Measurements from ENCODE around the gene PHTF2.
A peak's percentile ranks its signal among the peaks of the same experiment; 100 is the strongest.

The PHTF2 gene

DNA sequence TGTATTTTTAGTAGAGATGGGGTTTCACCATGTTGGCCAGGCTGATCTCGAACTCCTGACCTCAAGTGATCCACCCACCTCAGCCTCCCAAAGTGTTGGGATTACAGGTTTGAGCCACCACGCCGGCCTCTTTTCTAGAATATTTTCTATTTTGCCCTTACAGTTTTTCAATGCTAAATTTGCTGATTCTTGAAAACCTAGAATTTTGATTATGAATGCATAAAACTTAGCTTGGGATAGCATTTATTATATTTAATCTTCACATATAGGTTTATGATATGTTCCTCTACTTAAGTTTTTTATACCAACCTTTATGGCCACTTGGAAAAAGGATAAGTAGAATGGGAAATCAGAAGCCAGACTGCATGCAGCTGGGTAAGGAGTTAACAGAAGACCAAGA is 2.5 kb upstream of the PHTF2 start:
- DNase-seq = no peak

DNA sequence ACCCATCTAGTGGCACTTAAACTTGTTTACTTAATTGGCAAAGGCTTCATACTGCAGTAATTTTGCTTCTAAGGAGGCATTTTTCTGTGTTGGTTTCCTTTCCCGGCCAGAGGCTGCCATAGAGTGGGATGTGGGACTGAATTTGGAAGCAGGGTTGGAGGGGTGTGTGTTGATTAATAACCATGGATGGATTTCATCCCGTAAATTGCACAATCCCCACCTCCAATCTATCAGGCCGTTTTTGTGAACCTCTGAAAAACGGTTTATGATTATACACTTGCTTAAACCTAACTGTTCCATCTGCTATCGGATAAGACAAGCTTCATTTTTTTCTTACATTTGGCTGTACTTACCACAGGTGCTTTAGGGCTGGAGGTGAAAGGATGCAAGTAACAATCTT is 1.6 kb upstream of the PHTF2 start:
- no peak for DNase-seq

DNA sequence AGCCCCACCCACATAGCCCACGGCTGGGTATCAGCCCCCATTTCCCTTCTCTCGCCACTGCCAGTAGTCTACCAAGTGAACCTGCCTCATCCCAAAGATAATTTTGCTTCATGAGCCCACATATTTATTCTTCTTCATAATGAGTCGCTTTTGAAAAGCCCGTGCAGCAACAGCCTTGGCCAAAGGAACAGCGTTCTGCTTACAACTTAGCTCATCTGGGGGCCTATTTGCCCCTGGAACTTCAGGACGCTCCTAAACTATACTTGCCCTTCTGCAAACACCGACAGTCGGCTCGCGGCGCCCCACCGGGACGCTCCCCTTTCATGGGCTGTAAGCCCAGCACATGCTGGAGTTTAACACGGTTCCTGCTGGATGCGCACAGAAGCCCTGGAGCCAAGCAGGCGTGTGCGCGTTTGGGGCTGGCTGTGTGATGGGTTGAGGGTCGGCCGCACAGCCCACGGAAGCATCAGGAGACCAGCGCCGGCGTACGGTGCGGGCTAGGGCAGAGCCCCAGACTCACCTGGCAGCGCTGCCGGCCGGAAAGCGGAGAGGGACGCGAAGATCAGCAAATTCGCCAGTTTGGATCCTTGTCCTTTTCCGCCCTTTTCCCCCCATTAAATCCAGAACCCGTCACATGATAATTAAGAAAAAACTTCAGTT is 709 bp upstream of the PHTF2 start:
- no peak for DNase-seq

DNA sequence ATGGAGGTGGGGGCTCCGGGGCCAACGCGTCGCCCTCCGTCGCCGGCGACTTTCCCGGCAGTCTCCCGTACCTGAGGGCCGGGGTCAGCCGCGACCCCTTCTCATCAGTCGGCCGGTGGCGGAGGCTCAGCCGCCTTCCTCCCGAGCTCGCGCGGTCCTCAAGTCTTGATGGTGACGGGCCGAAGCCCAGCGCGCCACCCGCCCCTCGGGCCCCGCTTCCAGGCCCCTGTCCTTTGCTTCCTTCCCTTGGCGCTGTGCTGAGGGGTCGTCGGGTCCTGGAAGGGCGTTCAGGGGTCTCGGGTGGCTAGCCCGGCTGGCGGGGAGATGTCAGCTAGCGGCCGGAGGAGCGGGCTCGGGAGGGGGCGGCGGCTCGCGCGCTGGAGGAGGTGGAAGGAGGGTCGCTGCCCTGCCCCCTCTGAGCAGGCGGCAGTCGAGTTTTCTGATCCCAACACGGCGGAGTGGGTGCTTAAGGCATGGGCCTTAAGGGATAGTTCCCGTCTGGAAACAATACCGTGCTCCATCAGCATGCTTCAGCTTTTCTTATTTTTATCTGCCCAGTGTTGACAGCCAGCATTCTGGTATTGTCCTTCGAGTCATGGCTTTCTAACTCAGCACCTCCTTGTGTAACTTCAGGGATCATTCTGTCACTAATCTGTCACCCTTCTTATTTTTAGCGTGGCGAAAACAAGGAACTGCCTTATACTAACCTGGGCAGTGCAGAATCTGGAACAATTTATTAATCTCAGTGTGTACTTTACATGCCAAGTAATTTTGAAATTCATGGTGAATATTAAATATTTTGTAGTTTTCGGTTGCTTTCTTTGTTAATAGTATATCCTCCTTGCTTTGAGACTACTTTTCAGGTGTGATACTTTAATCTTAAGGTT is 748 bp downstream of the PHTF2 start:
- no peak for DNase-seq

DNA sequence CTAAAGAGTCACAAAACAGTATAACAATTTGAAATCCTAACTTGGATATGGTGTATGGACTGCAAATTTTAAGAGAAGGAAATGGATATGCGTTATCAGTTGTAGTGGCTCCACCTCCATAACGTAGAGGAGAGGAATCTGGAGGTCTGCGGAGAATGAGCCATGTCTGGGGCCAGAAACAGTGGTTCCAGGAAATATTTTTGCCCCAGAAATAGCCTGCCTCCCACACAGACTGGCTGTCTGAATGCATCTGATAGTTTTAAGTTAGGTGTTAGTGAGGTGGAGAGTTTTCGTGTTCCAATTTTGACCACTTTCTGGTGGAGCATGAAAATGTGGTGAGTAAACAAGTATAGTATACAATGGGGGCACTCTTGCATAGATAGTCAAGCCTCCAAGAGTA is 1.6 kb downstream of the PHTF2 start:
- DNase-seq = no peak

DNA sequence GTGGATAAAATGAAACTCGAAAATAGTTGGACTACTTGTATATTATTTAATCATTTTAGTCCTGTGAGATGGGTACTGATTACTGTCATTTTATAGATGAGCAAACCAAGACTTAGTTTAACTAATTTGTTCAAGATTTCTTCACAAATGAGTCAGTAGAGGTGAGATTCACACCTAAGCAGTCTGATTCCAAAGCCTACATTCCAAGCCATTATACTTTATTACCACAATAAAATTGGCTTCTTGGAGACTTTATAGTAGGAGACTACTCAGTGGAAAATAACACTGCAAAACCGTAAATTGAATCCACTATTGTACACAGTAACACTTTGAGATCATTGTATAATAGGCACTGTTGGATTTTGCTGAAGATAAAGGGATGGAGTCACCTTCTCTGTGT is 2.2 kb downstream of the PHTF2 start:
- DNase-seq = no peak

DNA sequence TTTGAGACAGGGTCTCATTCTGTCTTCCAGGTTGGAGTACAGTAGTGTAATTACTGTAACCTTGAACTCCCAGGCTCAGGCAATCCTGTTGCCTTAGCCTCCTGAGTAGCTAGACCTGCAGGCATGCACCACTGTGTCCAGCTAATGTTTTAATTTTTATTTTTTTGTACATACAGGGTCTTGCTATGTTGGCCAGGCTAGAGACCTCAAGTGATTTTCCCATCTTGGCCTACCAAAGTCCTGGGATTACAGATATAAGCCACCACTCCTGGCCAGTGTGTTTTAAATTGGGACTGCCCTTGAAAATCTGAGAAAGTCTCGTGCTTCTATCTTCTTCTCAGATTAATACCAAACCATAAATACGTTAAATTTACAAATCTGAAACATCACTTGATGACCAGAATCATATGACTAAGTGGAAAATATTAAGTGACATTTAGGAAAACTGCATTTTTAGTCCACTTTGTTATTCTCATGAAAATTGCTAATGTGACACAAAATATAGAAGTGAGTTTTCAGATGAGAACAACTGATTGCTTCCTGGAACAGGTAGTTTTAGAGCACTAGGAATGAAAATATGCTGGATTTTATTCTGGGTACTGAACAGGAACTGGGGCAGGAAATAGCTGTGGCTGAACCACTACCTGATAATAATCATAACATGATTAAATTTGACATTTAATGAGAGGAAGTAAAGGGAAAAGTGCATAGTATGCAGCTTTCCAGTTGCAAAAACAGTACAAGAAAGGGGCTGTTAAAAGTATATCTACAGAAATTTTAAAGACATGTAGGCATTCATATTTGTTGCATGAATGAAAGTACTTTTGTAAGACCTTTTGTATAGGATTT is 4.2 kb downstream of the PHTF2 start:
- no peak for DNase-seq

DNA sequence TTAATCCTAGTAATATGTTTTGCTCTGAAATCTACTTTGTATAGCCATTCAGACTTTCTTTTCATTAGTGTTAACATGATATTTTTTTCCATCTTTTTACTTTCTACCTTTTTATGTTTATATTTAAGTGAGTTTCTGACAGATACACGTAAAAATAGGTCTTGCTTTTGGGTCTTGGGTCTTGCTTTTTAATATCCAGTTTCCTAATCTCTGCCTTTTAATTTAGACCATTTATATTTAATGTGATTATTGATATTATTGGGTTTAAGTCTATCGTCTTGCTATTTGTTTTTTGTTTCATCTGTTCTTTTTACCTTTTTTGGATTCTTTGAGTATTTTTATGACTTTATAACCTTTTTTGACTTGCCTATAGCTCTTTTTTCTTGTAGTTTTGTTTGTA is 7.9 kb downstream of the PHTF2 start:
- DNase-seq = no peak

DNA sequence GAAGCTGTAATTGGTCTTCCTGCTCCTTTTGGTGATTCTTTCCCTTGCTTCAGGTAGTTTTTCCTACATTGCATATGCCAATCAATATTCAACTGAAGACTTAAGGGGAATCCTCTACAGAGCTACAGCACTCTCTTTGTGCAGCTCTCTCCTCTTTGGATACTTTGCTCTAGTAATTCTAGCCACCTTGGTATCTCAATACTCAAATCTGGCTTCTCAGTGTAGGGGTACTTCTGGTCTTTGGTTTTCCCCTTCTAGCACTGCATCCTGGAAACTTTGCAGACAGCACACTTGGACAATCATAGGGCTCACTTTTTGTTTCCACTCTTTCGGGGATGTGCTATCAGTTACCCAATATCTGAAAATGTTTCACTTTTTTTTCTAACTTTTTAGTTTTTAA is 9.9 kb downstream of the PHTF2 start:
- DNase-seq = no peak

DNA sequence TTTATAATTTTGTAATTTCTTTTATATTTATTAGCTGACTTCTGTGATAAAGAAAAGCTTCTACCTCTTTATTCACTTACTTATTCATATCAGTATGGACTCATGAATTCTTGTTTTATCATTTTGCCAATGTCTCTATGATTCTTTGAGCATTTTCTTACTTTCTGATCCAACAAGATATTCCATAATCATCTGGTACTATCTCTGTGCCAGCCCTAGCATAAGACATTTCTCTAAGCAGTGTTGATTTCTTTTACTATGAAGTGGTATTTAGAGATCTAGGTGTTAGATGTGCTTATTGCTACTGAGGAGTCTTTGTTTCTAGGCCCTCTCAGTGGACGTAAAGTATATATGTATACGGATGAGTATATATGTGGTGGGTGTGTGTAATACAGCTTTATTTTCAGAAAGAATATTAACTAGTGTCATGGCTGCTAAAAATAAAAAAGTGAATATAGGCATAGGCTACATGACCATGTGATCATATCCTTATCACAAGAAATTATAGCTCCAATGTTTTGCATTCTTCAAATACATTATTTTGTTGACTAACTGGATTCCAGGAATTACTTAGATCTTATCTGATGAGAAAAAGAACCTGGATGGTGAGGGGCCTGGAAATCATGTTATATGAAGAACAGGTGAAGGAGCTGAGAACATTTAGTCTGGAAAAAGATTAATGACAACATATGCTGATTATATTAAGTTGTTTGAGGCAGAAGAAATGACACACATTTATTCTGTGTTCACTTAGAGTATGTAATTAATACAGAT is 13.1 kb downstream of the PHTF2 start:
- DNase-seq = no peak

DNA sequence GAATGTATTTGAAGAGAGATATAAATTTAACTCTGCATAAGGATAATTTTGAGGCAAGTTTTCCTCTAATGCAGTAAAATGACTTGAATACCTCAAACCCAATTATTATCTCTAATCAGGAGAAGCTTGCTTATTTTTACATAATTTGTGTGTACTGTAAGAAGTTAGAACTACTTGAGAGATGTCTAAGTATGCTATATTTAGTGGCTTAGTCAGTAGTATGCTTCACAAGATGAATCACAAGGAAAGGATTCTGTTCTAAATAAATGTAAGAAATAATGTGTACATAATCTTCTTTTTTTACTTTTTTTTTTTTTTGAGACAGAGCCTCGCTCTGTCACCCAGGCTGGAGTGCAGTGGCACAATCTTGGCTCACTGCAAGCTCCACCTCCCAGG is 13.7 kb downstream of the PHTF2 start:
- DNase-seq = no peak

DNA sequence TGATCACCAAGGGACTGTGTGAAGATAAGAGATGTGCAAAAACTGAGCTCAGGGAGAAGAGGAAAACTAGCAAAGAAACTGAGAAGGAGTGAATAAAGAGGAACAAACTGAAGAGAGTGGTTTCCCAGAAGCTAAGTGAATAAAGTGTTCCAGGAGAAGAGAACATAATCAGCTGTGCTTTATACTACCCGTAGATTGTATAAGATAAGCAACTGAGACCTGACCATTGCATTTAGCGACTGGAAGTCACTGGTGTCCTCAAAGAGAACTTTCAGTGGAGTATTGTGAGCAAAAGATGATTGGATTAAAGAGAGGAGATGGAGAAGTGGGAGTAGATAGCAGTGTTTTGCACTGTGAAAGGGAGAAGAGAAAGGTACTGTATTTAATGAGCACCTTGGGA is 14.6 kb downstream of the PHTF2 start:
- no peak for DNase-seq

DNA sequence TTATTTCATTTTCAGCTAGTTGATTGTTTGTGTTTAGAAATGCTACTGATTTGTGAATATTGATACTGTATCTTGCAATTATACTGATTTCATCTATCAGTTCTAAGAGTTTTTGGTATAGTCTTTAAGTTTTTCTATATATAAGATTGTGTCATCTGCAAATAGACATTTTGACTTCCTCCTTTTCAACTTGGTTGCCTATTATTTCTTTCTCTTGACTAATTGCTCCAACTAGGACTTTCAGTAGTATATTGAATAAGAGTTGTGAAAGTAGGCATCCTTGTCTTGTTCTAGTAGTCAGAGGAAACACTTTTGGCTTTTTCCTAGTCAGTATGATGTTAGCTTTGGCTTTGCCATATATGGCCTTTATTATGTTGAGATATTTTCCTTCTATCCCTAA is 20.4 kb downstream of the PHTF2 start:
- DNase-seq = no peak

DNA sequence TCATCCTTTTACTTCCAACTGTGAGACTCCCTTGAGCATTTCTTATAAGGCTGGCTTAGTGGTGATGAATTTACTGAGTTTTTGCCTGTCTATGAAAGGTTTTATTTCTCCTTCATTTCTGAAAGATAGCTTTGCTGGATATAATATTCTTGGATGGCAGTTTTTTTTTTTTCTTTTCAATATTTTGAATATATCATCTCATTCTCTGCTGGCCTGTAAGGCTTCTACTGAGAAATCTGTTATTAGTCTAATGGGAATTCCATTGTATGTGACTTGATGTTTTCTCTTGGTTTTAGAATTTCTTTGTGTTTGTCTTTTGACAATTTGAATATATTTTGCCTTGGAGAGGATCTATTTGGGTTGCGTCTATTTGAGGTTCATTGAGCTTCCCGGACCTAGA is 22.4 kb downstream of the PHTF2 start:
- no peak for DNase-seq

DNA sequence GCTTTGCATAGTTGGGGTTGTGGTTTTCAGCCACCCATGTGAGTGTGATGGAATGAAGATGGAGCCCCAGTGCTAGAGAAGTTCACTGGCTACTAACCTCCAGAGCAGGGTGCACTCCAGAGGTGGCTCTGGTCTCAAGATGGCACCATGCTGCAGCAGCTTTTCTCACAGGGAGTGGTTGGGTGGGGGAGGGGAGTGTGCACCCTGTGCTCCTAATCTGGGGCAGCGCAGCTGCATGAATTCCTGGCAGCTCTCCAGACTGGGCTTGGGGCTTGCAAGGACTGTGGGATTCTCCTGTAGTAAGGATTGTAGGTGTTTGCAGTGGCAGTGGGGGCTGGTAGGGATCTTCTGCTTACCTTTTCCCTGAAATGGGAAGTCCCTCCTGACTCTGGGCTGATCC is 23.7 kb downstream of the PHTF2 start:
- no peak for DNase-seq

DNA sequence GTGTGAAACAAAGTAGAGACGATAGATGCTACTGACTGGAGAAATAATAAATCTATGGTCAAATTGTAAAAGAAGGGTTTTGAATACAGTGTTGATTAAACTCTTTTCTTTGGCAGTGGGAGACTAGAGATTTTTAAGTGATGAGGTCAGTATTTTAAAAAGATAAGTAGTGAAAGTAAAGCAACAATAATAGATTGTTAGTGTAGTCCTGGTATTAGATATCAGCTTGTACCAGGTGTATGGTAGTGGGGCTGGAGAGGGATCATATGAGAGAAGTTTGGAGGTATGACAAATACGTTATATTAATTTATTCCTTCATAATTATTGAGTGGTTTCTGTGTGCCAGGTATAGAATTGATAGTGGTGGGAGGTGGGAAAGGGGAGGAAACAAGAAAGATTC is 25.2 kb downstream of the PHTF2 start:
- DNase-seq = no peak

DNA sequence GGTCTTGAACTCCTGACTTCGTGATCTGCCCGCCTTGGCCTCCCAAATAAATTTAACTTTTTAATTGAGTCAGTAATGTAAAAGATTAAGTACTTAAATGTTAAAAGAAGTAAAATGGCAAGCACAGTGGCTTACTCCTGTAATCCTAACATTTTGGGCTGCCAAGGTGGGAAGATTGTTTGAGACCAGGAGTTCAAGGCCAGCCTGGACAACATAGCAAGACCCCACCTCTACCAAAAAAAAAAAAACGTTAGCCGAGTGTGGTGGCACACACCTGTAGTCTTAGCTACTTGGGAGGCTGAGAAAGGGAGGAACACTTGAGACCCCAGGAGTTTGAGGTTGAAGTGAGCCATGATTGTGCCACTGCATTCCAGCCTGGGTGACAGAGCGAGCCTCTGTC is 26.1 kb downstream of the PHTF2 start:
- no peak for DNase-seq

DNA sequence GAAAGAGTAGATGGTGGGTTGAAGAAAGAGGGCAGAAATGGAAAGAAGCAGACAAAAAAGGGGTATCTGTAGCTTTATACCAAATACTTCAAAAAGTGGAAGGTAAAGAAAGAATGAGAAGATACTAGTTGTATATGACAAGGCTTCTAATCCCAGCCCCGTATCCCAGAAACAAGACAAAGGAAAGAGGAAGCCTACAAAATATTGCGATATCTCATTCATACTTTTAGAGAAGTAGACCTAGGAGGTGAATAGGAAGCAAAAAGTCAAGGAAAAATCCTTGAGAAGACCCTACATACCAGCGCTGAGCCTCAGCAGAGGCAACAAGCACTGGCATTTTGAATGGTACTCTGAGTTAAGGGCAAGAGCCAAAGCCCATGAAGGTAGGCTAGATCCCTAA is 26.6 kb downstream of the PHTF2 start:
- no peak for DNase-seq

DNA sequence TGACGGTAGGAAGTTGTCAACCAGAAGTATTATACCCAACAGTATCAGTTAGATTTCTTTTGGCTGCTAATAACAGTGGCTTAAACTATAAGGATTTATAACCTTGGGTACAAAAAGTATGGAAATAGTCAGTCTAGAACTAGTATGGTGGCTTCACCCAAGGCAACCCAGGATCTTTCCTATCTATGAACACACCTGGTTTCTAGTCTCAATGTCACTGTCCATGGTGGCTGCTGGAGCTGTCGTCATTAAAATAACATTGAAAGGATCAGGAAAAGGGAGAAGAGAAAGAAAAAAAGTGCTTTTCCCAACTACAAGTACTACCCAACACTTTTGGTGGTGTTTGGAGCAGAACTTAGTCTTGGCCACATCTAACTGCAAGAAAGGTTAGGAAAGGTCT is 27.7 kb downstream of the PHTF2 start:
- no peak for DNase-seq

DNA sequence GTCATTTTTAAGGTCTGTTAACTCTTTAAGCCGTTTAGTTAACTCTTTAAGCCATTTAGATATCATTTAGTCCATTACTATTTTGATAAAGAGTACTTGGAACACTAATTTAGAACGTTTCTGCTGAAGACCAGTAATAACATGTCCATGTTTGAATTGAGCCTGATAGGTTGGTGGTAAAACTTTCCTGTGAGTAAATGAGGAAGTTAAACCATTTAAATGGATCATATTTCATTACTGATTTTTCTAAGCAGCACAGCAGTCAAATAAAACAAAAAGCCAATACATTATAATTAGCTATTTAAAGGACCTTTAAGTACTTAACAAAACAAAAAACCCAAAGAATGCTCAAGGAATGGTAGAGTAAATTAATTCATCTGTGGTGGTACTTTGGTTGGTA is 29.4 kb downstream of the PHTF2 start:
- DNase-seq = no peak

DNA sequence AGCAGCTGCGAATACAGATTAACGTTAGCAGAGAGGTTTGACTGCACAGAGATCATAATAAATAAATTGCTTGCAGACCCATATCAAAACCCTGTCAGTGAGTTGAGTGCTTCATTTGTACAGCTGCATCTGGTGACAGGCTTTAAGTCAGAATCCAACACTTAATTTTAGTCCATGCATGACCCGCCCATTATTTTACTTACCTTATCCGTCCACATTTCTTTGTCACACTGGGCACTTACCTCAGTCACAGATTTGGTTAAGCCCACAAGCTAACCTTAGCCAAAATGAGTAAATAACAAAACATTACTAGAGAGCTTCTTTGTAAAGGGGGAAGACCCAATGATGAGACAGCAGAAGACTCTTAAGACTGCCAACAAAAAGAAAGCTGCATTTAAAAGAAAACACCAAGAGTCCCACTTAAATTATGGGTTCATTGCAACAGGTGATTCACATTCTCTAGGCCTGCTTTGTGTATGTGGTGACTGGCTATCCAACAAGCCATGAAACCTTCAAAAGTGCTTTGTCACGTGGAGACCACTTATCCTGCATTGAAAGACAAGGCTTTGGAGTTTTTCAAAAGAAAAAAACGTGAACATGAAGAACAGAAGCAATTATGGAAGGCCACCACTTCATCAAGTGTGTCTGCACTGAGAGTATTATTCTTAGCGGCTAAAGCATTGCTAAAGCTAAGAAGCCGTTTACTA is 32.2 kb downstream of the PHTF2 start:
- no peak for DNase-seq

DNA sequence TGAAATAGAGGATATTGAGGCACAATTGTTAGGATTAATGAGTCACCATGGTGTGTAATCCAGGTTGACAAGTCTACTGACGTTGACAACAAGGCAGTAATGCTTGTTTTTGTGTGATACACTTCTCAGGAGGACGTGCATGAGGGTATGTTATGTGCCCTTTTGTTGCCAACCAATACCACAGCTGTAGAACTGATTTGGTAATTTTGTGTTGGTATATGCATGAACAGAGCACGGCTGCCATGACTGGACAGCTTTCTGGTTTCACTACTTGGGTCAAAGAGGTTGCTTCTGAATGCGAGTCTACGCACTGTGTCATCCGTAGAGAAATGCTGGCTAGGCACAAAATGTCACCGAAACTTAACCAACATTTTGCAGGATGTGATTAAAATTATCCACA is 32.9 kb downstream of the PHTF2 start:
- DNase-seq = peak; percentile 7

Measured in activated effector memory CD4-positive, alpha-beta T cell treated with Interleukin-2 at 50 U/mL for 16 hours (primary cell).